22Rv1 (cell line): ENCODE results near the gene MYOCOS.
"Not testable (repeated sequence)": the region's sequence is repeated elsewhere in the genome, so short reads cannot be mapped to it uniquely, and the experiment has no call there.

Source experiments
- H3K27ac ChIP-seq: fragments of 450-650 bp; 2 replicates; pipeline ENCODE4 v1.5.1; 2017
- ZFX ChIP-seq: fragments of 450-650 bp; IDR thresholded peaks from 2 replicates; pipeline ENCODE4 v1.6.1; 2017; ENCODE audit warnings: antibody characterized with exemption, borderline replicate concordance
- TF ChIP-seq, protein P1 (sequence below): fragments of 450-650 bp; IDR thresholded peaks from 2 replicates; pipeline ENCODE4 v1.5.1; 2017; ENCODE audit warnings: mild to moderate bottlenecking

The MYOCOS gene

GRCh38 chr1:171606402-171606941, 15.6 kb upstream of the MYOCOS start:
- H3K27ac ChIP-seq, result no peak overlapping the region
- TF ChIP-seq, protein P1, sequence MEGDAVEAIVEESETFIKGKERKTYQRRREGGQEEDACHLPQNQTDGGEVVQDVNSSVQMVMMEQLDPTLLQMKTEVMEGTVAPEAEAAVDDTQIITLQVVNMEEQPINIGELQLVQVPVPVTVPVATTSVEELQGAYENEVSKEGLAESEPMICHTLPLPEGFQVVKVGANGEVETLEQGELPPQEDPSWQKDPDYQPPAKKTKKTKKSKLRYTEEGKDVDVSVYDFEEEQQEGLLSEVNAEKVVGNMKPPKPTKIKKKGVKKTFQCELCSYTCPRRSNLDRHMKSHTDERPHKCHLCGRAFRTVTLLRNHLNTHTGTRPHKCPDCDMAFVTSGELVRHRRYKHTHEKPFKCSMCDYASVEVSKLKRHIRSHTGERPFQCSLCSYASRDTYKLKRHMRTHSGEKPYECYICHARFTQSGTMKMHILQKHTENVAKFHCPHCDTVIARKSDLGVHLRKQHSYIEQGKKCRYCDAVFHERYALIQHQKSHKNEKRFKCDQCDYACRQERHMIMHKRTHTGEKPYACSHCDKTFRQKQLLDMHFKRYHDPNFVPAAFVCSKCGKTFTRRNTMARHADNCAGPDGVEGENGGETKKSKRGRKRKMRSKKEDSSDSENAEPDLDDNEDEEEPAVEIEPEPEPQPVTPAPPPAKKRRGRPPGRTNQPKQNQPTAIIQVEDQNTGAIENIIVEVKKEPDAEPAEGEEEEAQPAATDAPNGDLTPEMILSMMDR, result no peak
- no peak for TF ChIP-seq ZFX

DNA sequence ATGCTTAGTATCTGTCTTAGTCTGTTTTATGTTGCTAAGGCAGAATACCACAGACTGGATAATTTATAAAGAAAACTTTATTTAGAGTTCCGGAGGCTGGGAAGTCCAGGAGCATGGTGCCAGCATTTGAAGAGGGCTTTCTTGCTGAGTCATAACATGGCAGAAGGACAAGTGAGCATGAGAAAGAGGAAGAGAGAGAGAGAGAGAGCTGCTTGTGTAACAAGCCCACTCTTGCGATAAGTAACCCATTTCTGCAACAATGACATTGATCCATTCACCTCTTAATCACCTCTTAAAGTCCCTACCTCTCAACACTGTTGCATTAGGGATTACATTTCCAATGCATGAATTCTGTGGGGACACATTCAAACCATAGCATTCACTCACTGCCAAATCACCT, 11.7 kb upstream of the MYOCOS start:
- no peak for TF ChIP-seq ZFX
- TF ChIP-seq, protein P1, result no peak
- H3K27ac ChIP-seq, result no peak overlapping the region

GRCh38 chr1:171611306-171611705, 10.7 kb upstream of the MYOCOS start:
- TF ChIP-seq ZFX, result no peak
- TF ChIP-seq, protein P1, result no peak
- no peak overlapping the region for H3K27ac ChIP-seq

DNA sequence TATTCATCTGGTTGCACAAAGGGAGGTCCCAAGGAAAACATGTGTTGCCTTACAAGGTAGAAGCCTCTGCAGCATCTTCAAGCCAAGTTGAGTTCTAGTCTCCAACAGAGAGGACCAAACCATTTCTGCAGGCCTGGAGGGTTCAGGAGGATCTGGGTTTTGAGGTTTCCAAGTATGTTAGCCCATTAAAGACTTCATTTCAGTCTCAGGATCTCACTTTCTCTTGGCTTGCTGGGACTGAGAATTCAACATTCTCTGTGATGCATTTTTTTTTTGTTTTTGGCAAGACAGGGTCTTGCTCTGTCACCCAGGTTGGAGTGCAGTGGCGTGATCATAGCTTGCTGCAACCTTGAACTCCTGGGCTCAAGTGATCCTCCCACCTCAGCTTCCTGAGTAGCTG, 8.8 kb upstream of the MYOCOS start:
- no peak for TF ChIP-seq ZFX
- TF ChIP-seq, protein P1, result no peak
- no peak overlapping the region for H3K27ac ChIP-seq

DNA sequence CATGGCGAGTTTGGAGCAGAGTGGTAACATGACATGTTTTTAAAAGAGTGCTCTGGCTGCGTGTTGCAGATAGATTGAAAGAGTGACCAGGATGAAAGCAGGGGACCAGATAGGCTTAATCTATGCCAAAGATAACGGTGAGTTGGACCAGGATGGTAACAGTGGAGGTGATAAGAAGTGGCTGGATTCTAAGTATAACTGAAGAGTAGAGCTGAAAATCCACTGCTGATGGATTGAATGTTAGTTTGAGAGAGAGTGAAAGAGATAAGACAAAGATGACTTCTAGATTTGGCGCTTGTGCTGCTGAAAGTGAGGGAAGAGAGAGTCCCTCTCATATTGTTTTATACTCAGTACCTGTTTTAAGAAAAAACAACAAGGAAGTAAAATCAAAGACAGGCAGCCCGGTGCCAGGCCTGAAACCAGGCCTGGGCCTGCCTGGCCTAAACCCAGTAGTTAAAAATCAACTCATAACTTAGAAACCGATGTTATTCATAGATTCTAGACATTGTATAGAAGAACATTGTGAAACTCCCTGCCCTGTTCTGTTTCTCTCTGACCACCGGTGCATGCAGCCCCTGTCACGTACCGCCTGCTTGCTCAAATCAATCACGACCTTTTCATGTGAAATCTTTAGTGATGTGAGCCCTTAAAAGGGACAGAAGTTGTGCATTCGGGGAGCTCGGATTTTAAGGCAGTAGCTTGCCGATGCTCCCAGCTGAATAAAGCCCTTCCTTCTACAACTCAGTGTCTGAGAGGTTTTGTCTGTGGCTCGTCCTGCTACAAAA, 6.7 kb upstream of the MYOCOS start:
- H3K27ac ChIP-seq, result not testable (repeated sequence)

GRCh38 chr1:171616586-171616985, 5.5 kb upstream of the MYOCOS start:
- TF ChIP-seq, protein P1, result no peak
- no peak for TF ChIP-seq ZFX
- H3K27ac ChIP-seq, result no peak overlapping the region

GRCh38 chr1:171623651-171624331, 1.7 kb downstream of the MYOCOS start:
- no peak overlapping the region for H3K27ac ChIP-seq
- TF ChIP-seq, protein P1, result no peak
- no peak for TF ChIP-seq ZFX
